Pancreas (tissue), 10 donors: ENCODE measurements around the gene SLC7A10. TPM values are rescaled to one million over a fixed set of nuclear protein-coding genes. Genes with fewer than 3 reads are reported as not detected.

ENCODE experiments used
- ATAC-seq, 4 donors: fragments of 200-7000 bp; cut with Tn5 transposase; one replicate each; pipeline versions ENCODE4 v1.8.0 to v1.9.1; 2020; ENCODE audit warnings: mild to moderate bottlenecking in 4 of 4, moderate library complexity in 4 of 4
- DNase-seq, 6 donors: peaks; one replicate each; pipeline ENCODE4 v3.0.0-alpha.2; 2020
- FAIRE-seq: peaks from 2 replicates; lab custom pipeline; 2012; peaks lifted over from hg19 to GRCh38; lab: Jason Lieb, UNC
- H3K27ac ChIP-seq, 4 donors: fragments of 200-600 bp; sonication (generic); 1 replicate in 3 of 4; 2 replicates in 1 of 4; pipeline versions ENCODE4 v1.5.0 to v1.8.0; 2020
- H3K27me3 ChIP-seq, 4 donors: fragments of 200-600 bp; one replicate each; pipeline ENCODE4 v1.8.0; 2021
- H3K36me3 ChIP-seq, 3 donors: fragments of 200-600 bp; sonication (generic) in 1 of 3; one replicate each; pipeline versions ENCODE4 v1.5.0 to v1.8.0; 2020 to 2021
- H3K4me1 ChIP-seq, 3 donors: fragments of 200-600 bp; one replicate each; pipeline ENCODE4 v1.8.0; 2021
- H3K4me3 ChIP-seq, 4 donors: fragments of 200-600 bp; sonication (generic) in 2 of 4; one replicate each; pipeline versions ENCODE4 v1.5.0 to v1.8.0; 2020 to 2021
- H3K9me3 ChIP-seq, 4 donors: fragments of 200-600 bp; one replicate each; pipeline ENCODE4 v1.8.0; 2021
- CTCF ChIP-seq, 4 donors: fragments of 200-600 bp; sonication (generic) in 3 of 4; IDR thresholded peaks; one replicate each; pipeline versions ENCODE4 v1.5.0 to v1.8.0; 2021; ENCODE audit warnings: antibody characterized with exemption in 4 of 4
- WGBS, 2 donors: extraction: QIAGEN DNeasy Blood & Tissue Kit; methylation state at CpG; one replicate each; pipeline ENCODE4 v1.1.7; 2013; 5-methylcytosine and 5-hydroxymethylcytosine counted together
- intact Hi-C, 3 donors: fragments of 100-400 bp; cut with DNase I; formaldehyde crosslinking; loops; one replicate each; pipeline versions ENCODE4 v1.11.1 to v1.14.2; 2022
- polyA plus RNA-seq, 2 donors: library from polyadenylated mRNA; stranded (reverse); fragments of 200-250 nt; gene quantifications; one replicate each; pipeline ENCODE4 v1.2.3, GENCODE V29; 2013
- total RNA-seq, 6 donors: library from RNA; stranded (reverse); fragmentation: NEBNext Ultra II Directional in 4 of 6; extraction: Animal tissue kit (Norgen Biotek cat#: 25700) in 4 of 6; gene quantifications; one replicate each; pipeline versions ENCODE4 v1.2.1 to v1.2.4, GENCODE V29; 2021 to 2023
- donor health status: healthy with polysubstance abuse.
- donor health status: DM: no; HTN: no; CAD: no; lungs with moderate emphysema.
- donor health status: DM: no; HTN: no; CAD: no.
- donor health status: control.
- donor health status: control.
- donor health status: Bipolar disorder and iron deficiency.
- donor health status: DM: yes; HTN: yes; CAD: no.
- donor health status: DM: no; HTN: no; CAD: no.
- donor health status: DM: no; HTN: no; CAD: no.
- donor health status: DM: yes; HTN: yes; CAD: no.

SLC7A10 gene
- total and polyA plus RNA-seq, 8 donors = 0.28 to 1.3 (median 0.38) TPM; not detected in 5

GRCh38 chr19:33219261-33219815, 6.3 kb downstream of the SLC7A10 start:
- WGBS, 2 donors = 44 to 47% methylated on average over 12 of the region's 12 CpGs
- no peaks in the 10 kb centered on the region for H3K36me3 ChIP-seq
- ATAC-seq (no peak), FAIRE-seq (no peak), DNase-seq (peak in 1 of 6 donors; percentile 28)
- intact Hi-C loops = no loop called here
- no peaks in the 10 kb centered on the region for H3K27me3 ChIP-seq
- no peaks in the 10 kb centered on the region for H3K9me3 ChIP-seq
- H3K27ac ChIP-seq = no peak overlapping the region
- no peaks in the 10 kb centered on the region for H3K4me1 ChIP-seq
- no peak overlapping the region for H3K4me3 ChIP-seq
- no peak for TF ChIP-seq CTCF (IDR thresholded peaks at IDR 0.05)

- Histone ChIP-seq H3K27ac (no peak overlapping the region), H3K4me1 (no peaks in the 10 kb centered on the region), H3K4me3 (no peak overlapping the region), H3K36me3 (no peaks in the 10 kb centered on the region), H3K9me3 (no peaks in the 10 kb centered on the region), H3K27me3 (no peaks in the 10 kb centered on the region)
- no peak for TF ChIP-seq CTCF (IDR thresholded peaks at IDR 0.05)
- WGBS, 2 donors = 80 to 84% methylated on average over 8 of the region's 8 CpGs
- DNase-seq (peak in 1 of 6 donors; percentile 36), ATAC-seq (no peak), FAIRE-seq (no peak)
- intact Hi-C loops = no loop called here
Observed at GRCh38 chr19:33217881-33218280, 7.8 kb downstream of the SLC7A10 start.

- DNase-seq (no peak), FAIRE-seq (no peak), ATAC-seq (no peak)
- H3K4me1 ChIP-seq = no peaks in the 10 kb centered on the region
- H3K27ac ChIP-seq = no peak overlapping the region
- 62 to 67% methylated on average over 12 of the region's 12 CpGs for WGBS, 2 donors
- H3K27me3 ChIP-seq = no peaks in the 10 kb centered on the region
- H3K9me3 ChIP-seq = no peaks in the 10 kb centered on the region
- TF ChIP-seq CTCF (IDR thresholded peaks at IDR 0.05) = no peak
- no peak overlapping the region for H3K4me3 ChIP-seq
- no peaks in the 10 kb centered on the region for H3K36me3 ChIP-seq
- intact Hi-C loops = no loop called here
Observed at GRCh38 chr19:33216198-33216830, 9.3 kb downstream of the SLC7A10 start.

GRCh38 chr19:33215438-33216197, 10.0 kb downstream of the SLC7A10 start:
- 75 to 92% methylated on average over 19 of the region's 19 CpGs for WGBS, 2 donors
- H3K27ac ChIP-seq = no peak overlapping the region
- H3K27me3 ChIP-seq = no peaks in the 10 kb centered on the region
- no peaks in the 10 kb centered on the region for H3K36me3 ChIP-seq
- no peak for TF ChIP-seq CTCF (IDR thresholded peaks at IDR 0.05)
- intact Hi-C loops = no loop called here
- no peak overlapping the region for H3K4me3 ChIP-seq
- FAIRE-seq (no peak), ATAC-seq (no peak), DNase-seq (peak in 1 of 6 donors; percentile 52)
- H3K4me1 ChIP-seq = no peaks in the 10 kb centered on the region
- H3K9me3 ChIP-seq = no peaks in the 10 kb centered on the region
